ENCODE measurements around the gene GOPC.
"Not testable (repeated sequence)": the region's sequence is repeated elsewhere in the genome, so short reads cannot be mapped to it uniquely, and the experiment has no call there.

DNA sequence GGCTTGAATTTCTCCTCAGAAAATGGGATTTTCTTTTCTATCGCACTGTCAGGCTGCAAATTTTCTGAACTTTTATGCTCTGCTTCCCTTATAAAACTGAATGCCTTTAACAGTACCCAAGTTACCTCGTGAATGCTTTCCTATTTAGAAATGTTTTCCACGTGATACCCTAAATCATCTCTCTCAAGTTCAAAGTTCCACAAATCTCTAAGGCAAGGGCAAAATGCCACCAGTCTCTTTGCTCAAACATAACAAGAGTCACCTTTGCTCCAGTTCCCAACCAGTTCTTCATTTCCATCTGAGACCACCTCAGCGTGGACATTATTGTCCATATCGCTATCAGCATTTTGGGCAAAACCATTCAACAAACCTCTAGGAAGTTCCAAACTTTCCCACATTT is 84.3 kb downstream of the GOPC start:
- TF ChIP-seq, protein P1, sequence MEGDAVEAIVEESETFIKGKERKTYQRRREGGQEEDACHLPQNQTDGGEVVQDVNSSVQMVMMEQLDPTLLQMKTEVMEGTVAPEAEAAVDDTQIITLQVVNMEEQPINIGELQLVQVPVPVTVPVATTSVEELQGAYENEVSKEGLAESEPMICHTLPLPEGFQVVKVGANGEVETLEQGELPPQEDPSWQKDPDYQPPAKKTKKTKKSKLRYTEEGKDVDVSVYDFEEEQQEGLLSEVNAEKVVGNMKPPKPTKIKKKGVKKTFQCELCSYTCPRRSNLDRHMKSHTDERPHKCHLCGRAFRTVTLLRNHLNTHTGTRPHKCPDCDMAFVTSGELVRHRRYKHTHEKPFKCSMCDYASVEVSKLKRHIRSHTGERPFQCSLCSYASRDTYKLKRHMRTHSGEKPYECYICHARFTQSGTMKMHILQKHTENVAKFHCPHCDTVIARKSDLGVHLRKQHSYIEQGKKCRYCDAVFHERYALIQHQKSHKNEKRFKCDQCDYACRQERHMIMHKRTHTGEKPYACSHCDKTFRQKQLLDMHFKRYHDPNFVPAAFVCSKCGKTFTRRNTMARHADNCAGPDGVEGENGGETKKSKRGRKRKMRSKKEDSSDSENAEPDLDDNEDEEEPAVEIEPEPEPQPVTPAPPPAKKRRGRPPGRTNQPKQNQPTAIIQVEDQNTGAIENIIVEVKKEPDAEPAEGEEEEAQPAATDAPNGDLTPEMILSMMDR (IDR thresholded peaks at IDR 0.05) = not testable (repeated sequence)
- TF ChIP-seq POLR2A (IDR thresholded peaks at IDR 0.05) = not testable (repeated sequence)
